Measurements from ENCODE around the gene RNPC3.
A peak's percentile ranks its signal among the peaks of the same experiment; 100 is the strongest.

Gene RNPC3, protein sequence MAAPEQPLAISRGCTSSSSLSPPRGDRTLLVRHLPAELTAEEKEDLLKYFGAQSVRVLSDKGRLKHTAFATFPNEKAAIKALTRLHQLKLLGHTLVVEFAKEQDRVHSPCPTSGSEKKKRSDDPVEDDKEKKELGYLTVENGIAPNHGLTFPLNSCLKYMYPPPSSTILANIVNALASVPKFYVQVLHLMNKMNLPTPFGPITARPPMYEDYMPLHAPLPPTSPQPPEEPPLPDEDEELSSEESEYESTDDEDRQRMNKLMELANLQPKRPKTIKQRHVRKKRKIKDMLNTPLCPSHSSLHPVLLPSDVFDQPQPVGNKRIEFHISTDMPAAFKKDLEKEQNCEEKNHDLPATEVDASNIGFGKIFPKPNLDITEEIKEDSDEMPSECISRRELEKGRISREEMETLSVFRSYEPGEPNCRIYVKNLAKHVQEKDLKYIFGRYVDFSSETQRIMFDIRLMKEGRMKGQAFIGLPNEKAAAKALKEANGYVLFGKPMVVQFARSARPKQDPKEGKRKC

DNA sequence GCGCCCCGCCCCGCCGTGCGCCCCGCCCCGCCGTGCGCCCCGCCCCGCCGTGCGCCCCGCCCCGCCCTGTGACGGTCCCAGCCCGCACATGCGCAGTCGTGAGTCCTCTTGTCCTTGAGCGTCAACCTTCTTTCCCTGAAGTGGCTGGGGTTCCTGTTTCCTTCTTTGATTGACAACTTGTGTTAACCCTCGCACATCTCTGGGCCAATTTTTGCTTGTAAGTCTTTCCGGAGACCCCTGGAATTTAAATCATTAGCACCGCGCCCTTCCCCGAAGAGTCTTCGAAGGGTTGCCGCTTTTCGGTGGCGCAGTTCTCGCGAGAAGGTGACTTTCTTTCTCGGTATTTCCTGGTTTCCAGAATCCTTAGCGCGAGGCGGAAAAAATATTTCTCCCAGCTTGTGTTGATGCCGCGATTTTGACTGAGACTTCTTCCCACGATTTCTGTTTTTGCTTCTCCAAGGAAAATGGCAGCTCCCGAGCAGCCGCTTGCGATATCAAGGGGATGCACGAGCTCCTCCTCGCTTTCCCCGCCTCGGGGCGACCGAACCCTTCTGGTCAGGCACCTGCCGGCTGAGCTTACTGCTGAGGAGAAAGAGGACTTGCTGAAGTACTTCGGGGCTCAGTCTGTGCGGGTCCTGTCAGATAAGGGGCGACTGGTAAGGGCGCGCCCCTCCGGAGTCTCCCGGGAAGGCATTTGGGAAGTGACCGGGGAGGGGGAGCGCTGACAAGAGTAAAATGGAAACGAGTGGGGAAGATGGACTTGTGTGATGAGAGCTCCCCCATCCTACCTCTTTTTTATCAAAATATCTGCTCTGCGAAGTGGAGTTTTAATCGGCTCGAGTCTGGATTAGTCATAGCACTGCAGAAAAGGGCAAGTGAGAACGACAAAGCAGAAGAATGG lies at the start of gene RNPC3:
Gene RNPC3, plus strand, starts transcription at position 93 of the 901 bp plus-strand sequence. Its CDS starts 372 bp downstream, at position 465.
- peak within 1 kb of the TSS; percentile 94 for H3K27ac ChIP-seq
- DNase-seq (ENCODE audit: low read depth, low spot score) = peak; percentile 54

DNA sequence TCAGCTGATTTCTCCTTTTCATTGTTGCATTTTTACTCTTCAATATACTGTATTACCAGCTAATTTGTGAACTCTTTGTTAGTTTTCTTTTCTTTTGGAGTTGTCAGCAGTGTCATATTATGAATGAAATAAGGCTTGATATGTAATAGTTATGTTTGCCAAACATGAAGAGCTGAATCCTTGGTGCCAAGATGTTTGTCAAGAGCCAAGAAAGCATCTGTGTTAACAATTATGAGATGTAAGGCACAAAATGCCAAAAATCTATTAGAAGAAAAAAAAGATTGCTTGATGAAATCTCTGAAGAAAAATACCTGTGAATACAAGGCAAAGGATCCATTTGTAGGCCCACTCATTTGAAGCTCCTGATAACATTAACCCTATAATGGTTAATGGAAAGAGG lies 48.4 kb upstream of the RNPC3 start:
- DNase-seq (ENCODE audit: low read depth, low spot score) = no peak
- H3K27ac ChIP-seq = no peak overlapping the region

DNA sequence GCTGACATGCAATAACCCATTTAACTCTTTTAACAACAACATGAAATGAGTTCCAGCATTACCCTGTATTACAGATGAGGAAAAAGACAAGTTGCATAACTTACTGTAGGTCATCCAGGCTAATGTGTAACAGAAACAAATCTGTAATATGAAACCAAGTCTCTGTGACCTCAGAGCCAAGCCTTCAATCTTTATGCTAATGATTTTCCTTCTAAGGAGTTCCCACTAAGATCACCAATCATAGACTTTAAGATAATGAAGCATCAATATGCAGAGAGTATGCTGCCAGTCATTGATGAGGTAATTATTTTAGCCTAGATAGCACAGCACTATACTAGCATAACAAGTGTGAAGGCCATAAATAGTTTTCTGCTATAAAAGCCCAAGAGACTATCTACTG lies 35.6 kb upstream of the RNPC3 start:
- H3K27ac ChIP-seq = no peak overlapping the region
- DNase-seq (ENCODE audit: low read depth, low spot score) = no peak

DNA sequence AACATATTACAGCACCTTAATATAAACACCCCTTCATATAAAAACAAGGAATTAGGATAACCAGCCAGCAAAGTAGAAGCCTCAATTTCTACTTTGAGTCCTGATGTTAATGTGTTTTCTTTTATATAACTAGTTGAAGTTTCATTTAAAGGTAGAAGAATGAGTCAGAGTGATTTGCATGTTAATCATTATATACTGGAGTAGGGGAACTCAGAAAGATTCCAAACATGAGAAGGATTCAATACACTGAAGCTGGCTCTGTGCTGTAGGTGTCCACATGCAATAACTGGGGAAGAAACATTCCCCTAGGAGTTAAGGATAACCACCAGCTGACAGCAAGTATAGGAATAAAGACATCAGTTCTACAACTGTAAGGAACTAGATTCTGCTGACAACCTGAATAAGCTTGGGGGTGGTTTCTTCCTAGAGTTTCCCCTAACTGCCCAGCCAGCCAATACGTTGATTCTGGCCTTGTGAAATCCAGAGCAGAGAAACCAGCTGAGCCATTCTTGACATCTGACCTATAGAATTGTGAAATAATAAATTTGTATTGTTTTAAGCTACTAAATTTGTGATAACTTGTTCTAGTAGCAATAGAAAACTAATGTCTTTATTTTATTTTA lies 33.4 kb upstream of the RNPC3 start:
- no peak for DNase-seq (ENCODE audit: low read depth, low spot score)
- H3K27ac ChIP-seq = no peak overlapping the region

DNA sequence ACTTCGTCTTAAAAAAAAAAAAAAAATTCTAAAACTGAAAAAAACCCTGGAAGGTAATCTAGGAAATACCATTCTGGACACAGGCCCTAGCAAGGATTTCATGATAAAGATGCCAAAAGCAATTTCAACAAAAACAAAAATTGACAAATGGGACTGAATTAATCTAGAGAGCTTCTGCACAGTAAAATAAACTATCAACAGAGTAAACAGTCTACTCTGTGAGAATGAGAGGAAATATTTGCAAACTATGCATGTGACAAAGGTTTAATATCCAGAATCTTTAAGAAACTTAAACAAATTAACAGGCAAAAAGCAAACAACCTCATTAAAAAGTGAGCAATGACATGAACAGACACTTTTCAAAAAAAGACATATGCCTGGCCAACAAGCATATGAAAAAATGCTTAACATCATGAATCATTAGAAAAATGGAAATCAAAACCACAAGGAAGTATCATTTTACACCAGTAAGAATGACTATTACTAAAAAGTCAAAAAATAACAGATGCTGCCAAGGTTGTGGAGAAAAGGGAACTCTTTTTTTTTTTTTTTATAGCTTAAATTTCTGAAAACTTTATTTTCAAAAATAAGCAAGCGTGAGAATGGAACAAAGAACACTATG lies 29.4 kb upstream of the RNPC3 start:
- H3K27ac ChIP-seq = no peak overlapping the region
- no peak for DNase-seq (ENCODE audit: low read depth, low spot score)

DNA sequence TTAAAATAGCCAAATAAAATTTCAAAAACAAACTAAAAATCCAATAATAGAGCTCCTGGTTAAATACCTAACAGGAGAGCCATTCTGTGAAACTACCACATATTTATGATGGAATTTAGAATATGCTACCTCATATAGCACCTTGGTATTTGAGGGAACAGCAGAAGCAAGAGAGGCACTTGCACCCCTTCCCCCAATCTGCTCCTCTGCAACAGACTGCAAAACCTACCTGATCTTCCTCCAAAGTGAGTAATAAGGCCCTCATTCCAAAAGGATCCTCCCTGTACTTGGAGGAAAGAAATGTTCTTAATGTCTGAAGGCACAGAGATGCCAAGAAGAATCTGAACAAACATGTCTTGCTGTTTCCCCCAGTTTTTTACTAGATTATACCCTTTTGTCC lies 28.1 kb upstream of the RNPC3 start:
- H3K27ac ChIP-seq = peak overlapping the region; percentile 25
- no peak for DNase-seq (ENCODE audit: low read depth, low spot score)

DNA sequence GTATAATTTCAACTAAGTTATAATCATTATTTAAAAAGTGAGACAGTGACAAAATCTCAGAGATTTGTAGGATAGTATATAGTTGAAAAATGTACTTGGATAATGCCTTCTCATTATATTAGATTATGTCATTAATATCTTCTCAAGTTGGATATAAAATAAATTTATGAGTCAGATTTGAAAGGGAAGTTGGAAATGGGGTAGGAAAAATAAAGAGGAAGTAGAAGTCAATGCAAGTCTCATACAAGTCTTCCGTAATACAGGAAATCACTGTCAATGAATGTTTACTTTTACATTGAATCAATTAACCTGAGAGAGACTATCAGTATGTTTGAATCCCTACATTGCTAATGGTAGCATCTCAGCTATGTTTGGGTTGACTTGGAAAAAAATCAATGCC lies 16.2 kb upstream of the RNPC3 start:
- no peak for DNase-seq (ENCODE audit: low read depth, low spot score)
- H3K27ac ChIP-seq = no peak overlapping the region

DNA sequence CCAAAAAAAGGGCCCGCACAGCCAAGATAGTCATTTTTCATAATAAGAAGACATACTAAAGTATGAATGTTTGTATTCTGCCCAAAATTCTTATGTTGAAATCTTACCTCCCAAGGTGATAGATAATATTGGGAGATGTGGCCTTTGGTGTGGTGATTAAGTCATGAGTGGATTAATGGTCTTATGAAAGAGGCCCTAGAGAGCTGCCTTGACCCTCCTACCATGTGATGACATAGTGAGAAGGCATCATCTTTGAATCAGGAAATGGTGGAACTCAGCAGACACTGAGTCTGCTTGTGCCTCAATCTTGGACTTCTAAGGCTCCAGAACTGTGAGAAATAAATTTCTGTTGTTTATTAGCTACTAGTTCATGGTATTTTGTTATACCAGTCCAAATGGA lies 11.8 kb upstream of the RNPC3 start:
- no peak overlapping the region for H3K27ac ChIP-seq
- no peak for DNase-seq (ENCODE audit: low read depth, low spot score)

DNA sequence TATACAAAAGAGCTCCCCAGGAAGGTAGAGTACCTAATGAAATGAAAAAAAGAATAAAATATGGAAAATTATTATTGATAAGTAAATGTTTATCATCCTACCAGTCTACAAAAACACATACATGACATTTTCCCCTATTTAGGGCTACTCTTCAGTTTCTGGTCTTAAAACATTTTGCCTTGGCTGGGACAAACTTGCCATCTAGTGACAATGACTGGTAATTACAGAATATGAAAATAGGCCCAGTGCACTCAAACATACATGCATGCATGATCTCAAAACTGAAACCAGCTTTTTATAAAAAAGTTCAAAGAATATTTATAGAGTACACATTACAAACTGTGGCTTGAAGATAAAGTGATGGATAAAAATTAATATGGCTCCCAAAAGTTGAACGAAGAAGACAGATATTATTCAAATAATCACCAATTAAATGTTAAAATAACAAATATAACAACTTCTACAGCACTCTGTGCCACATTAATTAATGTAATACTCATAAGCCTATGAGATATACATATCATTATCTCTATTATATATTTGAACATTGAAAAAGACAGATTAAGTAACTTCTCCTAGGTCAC lies 10.5 kb upstream of the RNPC3 start:
- DNase-seq (ENCODE audit: low read depth, low spot score) = no peak
- H3K27ac ChIP-seq = no peak overlapping the region

DNA sequence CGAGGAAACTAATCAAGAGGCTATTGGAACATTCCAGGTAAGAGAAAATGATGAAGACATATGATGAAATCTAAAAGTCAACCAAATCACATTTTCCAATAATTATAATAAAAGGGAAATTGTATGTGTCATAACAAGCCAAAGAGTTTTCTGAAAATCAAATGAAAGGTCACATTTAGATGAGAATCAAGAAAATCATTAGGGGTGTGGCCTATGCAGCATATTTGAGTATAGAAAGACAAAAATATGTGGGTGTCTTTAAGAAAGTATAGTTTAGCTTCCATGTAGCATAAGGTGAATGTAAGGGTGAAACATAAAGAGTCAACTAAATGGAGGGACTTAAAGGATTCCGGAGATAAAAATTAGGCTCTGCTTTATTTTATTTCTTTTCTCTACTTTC lies 9.2 kb upstream of the RNPC3 start:
- DNase-seq (ENCODE audit: low read depth, low spot score) = no peak
- H3K27ac ChIP-seq = peak overlapping the region; percentile 49

DNA sequence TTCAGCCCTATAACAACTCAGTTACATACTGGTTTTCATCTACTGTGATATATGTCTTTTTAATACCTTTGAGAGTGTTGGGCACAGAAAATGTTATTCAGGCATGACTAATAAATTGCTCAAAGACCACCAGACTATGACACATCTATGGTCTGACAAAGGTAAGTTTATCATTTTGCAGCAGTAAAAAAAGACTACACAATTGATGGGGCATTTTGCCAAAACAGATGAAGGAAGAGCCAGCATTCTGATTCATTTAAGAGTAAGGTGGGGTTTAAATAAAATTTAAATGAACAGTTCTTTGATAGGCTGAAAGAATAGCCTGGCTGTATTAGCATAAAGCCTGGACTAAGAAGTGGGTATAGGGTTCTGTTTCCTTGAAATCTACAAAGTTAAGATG lies 8.8 kb upstream of the RNPC3 start:
- H3K27ac ChIP-seq = peak overlapping the region; percentile 49
- peak; percentile 37 for DNase-seq (ENCODE audit: low read depth, low spot score)

DNA sequence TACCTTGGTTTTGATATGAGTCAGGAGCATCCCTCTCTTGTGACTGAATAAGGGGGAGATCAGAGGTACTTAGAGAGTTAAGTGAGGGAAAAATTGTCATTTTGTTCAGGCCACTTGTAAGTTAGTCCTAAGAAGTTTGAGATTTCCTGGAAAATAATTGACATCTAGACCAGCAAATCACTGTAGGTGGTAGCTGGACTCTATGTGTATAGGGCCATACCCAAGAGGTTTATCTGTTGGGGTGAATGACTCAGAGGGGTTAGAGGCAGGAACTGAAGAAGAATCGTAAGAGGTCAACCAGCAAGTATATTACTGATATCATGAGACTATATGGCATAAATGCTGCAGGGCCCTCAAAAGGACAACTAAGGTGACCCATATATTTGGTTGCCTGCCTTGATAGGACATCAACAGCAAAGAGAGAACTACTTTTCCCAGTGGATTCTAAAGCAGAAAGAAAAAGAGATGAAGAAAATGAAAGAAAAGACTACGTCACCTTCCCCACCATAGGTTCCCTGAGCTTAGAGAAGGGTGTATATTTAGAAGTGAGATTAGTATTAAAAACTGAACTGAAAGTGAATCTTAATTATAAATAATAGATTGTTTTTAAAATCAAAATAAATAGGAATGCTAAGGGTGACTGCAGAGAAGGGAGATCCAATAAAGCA lies 8.0 kb upstream of the RNPC3 start:
- peak overlapping the region; percentile 49 for H3K27ac ChIP-seq
- no peak for DNase-seq (ENCODE audit: low read depth, low spot score)

DNA sequence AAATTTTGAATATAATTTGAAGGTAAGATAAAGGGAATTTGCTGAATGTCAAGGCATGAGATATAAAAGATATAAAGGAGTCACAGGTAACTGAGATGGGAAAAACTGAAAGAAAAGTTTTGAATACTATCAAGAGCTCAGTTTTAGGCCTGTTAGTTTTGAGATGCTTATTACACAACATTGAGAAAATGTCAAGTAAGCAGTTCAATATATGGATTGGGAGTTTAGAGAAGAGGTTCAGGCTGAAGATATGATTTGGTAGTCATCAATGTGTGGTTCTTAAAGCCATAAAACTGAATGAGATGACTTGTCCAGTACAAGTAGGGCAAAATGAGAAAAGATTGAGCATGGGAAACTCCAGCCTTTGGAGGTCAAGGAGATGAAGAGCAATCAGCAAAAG lies 4.7 kb upstream of the RNPC3 start:
- H3K27ac ChIP-seq = no peak overlapping the region
- no peak for DNase-seq (ENCODE audit: low read depth, low spot score)

DNA sequence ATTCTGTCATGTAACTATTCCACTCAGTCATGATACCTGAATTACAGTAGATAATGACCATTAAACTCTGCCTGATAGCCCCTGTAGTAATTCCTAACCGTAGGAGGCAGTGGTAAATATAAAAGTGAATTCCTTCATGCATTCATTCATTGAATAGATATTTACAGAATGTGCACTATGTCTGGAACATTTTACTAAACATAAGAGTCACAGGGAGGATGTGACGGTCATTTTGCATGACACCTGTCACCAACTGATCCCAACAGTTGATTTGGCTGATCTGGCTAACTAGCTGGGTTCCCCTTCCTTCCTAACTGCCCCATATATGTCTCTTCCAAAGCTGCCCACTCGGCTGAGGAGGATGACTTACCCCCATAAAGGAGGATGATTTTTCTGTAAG lies 2.2 kb upstream of the RNPC3 start:
- no peak for DNase-seq (ENCODE audit: low read depth, low spot score)
- no peak overlapping the region for H3K27ac ChIP-seq

DNA sequence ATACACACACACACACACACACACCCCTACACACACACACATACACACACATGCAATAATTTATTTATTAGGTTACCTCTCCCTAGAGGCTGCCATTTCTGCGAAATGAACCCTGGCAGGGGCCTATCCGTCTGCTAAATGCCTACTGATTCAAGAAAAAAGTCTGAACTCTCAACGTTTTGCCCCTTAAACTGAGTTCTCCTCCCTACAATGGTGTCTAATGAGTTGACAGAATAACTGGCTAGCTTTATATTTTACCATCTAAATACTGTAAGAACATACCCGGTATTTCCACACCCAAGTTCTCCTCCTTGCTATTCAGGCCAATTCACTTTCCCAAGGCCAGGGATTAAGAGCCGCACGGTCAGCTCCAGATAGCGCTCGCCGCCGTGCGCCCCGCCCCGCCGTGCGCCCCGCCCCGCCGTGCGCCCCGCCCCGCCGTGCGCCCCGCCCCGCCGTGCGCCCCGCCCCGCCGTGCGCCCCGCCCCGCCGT lies 339 bp upstream of the RNPC3 start:
- no peak for DNase-seq (ENCODE audit: low read depth, low spot score)
- peak overlapping the region; percentile 94 for H3K27ac ChIP-seq

DNA sequence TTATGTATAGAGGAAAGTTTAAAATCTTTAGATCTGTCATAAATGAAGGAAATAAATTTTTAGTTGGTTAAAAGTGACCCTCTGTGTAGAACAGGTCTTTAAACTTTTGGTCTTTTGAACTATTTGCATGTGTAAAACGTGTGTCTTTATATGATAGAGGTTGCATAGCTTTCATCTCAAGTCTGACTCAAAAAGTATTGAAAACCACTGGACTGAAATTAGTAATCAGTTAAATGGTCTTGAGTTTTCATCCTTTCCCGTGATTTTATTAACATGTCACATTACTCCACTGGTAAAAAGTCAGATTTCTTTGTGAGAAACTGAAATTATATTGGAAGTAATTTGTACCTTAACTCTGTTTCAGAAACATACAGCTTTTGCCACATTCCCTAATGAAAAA lies 1.8 kb downstream of the RNPC3 start:
- DNase-seq (ENCODE audit: low read depth, low spot score) = no peak
- no peak overlapping the region for H3K27ac ChIP-seq

DNA sequence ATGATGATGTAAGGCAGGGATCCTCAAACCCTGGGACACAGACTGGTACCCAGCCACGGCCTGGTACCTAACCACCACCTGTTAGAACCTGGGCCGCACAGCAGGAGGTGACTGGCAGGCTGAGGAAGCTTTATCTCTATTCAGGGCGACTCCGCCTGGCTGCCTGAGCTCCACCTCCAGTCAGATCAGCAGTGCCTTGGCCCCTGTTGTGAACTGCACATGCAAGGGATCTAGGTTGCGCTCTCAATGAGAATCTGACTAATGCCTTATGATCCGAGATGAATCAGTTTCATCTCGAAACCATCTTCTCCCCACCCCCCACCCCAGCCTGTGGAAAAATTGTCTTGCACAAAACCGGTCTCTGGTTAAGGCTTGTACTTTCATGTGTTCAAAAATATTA lies 4.2 kb downstream of the RNPC3 start:
- H3K27ac ChIP-seq = peak overlapping the region; percentile 2
- DNase-seq (ENCODE audit: low read depth, low spot score) = peak; percentile 6

DNA sequence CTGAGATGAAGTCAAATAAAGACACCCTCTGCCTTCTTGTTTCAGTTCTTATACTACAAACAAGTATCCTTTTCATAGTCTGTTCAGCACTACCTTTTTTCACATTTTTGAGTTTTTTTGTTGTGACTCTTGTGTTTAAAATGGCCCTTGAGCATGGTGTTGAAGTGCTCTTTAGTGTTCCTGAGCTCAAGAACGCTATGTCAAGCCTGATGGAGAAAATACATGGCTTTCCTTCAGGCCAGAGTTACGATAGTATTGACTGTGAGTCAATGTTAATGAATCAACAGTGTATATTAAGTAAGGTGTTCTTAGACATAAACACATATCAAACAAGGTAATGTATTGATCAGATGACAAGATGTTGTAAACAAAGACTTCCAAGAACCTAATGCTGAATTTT lies 12.7 kb downstream of the RNPC3 start:
- H3K27ac ChIP-seq = no peak overlapping the region
- no peak for DNase-seq (ENCODE audit: low read depth, low spot score)

DNA sequence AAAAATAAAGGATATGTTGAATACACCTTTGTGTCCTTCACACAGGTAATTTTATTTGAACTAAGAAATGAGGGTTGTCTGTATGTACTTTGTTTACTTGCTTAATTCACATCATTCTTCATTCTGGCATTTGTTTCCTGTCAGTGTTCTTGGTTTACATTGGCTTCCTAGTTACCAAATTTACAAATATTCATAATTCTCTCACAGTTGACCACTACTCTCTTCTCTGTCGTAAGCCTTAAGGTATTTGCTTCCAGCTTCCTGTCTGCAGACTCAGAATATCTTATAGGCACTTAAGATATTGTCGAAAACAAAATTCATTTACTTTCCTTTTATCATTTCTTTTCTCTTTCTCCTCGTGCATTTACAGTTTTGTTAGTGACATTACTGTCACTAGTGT lies 15.9 kb downstream of the RNPC3 start:
- DNase-seq (ENCODE audit: low read depth, low spot score) = no peak
- no peak overlapping the region for H3K27ac ChIP-seq

Data from epithelial cell of prostate (primary cell).